Stimulated activated CD4-positive, alpha-beta T cell treated with anti-CD3 and anti-CD28 coated beads, TNF-alpha, amount 100 ng/mL, for 1 hour (primary cell): ENCODE results near the gene TXNDC2.
A peak's percentile ranks its signal among the peaks of the same experiment; 100 is the strongest.
"Not testable (repeated sequence)": the region's sequence is repeated elsewhere in the genome, so short reads cannot be mapped to it uniquely, and the experiment has no call there.

Source experiments
- DNase-seq, 3 donors: peaks; one replicate each; pipeline ENCODE4 v3.0.0-alpha.2; 2020; ENCODE audit warnings: low read depth in 3 of 3, low spot score in 1 of 3

Gene TXNDC2

GRCh38 chr18:9912285-9912684, 26.5 kb downstream of the TXNDC2 start:
- not testable (repeated sequence) for DNase-seq

GRCh38 chr18:9913151-9913525, 27.4 kb downstream of the TXNDC2 start:
- DNase-seq, result no peak

GRCh38 chr18:9913526-9914333, 28.0 kb downstream of the TXNDC2 start, which contains the start of gene VAPA:
VAPA (plus strand) TSS chr18:9914016; CDS start chr18:9914257, 241 bp downstream.
- peak; percentile 81 to 85 (median 84) for DNase-seq

GRCh38 chr18:9914334-9914583, 28.5 kb downstream of the TXNDC2 start:
- no peak for DNase-seq

GRCh38 chr18:9914584-9915290, 29.0 kb downstream of the TXNDC2 start:
- DNase-seq, result peak; percentile 36 to 66 (median 50)

- no peak for DNase-seq
These were observed 29.7 kb downstream of the TXNDC2 start for GRCh38 chr18:9915291-9916076.

- no peak for DNase-seq
These were observed 30.4 kb downstream of the TXNDC2 start for GRCh38 chr18:9916077-9916639.

GRCh38 chr18:9916808-9917207, 31.0 kb downstream of the TXNDC2 start:
- DNase-seq, result no peak

GRCh38 chr18:9918016-9918680, 32.4 kb downstream of the TXNDC2 start:
- no peak for DNase-seq

- no peak for DNase-seq
These were observed 33.9 kb downstream of the TXNDC2 start for GRCh38 chr18:9919564-9920232.

- DNase-seq, result no peak
These were observed 37.0 kb downstream of the TXNDC2 start for GRCh38 chr18:9922592-9923311.

GRCh38 chr18:9924371-9924943, 38.7 kb downstream of the TXNDC2 start:
- no peak for DNase-seq

GRCh38 chr18:9925369-9925768, 39.6 kb downstream of the TXNDC2 start:
- no peak for DNase-seq

- no peak for DNase-seq
These were observed 40.0 kb downstream of the TXNDC2 start for GRCh38 chr18:9925795-9926194.

GRCh38 chr18:9926223-9926894, 40.6 kb downstream of the TXNDC2 start:
- DNase-seq, result no peak

- no peak for DNase-seq
These were observed 41.2 kb downstream of the TXNDC2 start for GRCh38 chr18:9926977-9927376.

GRCh38 chr18:9927392-9928063, 41.8 kb downstream of the TXNDC2 start:
- DNase-seq, result no peak

- no peak for DNase-seq
These were observed 43.0 kb downstream of the TXNDC2 start for GRCh38 chr18:9928646-9929259.
